ENCODE measurements around the gene SUSD6.

DNA sequence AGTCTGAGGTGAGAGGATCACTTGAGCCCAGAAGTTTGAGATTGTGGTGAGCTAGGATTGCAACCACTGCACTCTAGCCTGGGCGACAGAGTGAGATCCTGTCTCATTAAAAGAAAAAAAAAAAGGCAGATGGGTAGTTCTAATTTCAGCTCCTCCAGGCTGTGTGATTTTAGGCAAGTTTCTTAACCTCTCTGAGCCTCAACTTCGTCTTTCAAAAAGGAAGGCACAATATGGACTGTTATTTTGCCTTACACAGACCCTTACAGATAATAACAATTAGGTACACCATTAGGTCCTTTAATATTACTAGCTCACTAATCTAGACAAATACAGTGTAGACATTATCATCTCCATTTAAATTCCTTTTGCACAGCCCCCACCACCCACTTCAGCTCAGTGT, 31.9 kb upstream of the SUSD6 start:
- TF ChIP-seq CTCF (IDR thresholded peaks at IDR 0.05; ENCODE audit: poor library complexity) (no peak), EZH2 (IDR thresholded peaks at IDR 0.05; ENCODE audit: borderline replicate concordance) (no peak)
